ENCODE measurements around the gene CHRNA10.

Gene CHRNA10

DNA sequence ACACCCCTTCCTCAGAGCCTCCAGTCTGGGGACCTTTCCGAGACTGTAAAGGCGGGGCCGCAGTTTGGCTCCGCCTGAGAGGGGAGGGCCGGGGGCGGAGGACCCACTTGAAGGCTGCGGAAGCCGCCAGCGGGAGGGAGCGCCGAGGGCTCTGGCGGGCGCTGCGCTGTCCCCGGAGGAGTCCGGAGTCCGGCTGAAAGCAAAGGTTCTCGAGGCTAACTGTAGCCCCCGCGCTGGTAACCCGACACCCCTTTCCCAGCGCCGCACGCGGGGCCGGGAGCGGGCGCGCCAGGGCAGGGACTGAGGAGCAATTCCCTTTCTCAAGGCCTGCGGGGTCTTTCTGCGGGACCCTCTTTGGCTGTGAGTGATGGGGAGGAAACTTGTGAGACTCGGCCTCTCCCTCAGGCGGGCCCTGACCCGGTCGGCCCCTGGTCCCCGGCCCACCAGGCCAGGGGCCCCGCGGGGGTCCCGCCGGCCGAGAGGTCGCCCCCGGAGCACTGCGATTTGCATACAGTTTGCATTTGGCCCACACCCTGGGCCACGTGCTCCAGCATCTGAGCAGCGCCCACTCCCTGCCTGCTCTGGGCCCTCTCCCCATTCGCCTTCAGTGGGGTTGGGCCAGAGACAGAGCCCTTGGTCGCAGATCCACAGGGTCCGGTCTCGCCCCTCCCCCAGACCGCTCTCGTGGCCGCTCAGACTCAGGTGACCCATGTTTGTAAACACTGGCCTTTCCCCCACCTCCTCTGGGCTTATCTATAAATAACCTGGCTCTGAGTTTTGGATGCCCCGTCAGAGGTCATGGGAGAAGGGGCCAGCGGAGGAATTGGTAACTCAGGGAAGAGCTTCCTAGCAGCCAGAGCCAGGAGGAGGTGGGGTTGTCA is 28.9 kb downstream of the CHRNA10 start:
- no peak overlapping the region for H3K27ac ChIP-seq
- H3K4me1 ChIP-seq (ENCODE audit: control insufficient read depth in 1 of 2, insufficient read depth in 1 of 2, low read depth in 1 of 2, low read length in 1 of 2): peaks cover 9 to 11% of the 10 kb centered on the region in 2 experiments
- TF ChIP-seq, protein P1, sequence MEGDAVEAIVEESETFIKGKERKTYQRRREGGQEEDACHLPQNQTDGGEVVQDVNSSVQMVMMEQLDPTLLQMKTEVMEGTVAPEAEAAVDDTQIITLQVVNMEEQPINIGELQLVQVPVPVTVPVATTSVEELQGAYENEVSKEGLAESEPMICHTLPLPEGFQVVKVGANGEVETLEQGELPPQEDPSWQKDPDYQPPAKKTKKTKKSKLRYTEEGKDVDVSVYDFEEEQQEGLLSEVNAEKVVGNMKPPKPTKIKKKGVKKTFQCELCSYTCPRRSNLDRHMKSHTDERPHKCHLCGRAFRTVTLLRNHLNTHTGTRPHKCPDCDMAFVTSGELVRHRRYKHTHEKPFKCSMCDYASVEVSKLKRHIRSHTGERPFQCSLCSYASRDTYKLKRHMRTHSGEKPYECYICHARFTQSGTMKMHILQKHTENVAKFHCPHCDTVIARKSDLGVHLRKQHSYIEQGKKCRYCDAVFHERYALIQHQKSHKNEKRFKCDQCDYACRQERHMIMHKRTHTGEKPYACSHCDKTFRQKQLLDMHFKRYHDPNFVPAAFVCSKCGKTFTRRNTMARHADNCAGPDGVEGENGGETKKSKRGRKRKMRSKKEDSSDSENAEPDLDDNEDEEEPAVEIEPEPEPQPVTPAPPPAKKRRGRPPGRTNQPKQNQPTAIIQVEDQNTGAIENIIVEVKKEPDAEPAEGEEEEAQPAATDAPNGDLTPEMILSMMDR (IDR thresholded peaks at IDR 0.05): no peak
- peak overlapping the region; percentile 10 to 29 for H3K4me3 ChIP-seq (ENCODE audit: low read depth in 1 of 2, low read length in 1 of 2)
- H3K9me3 ChIP-seq: no peaks in the 10 kb centered on the region
- no peaks in the 10 kb centered on the region for H3K36me3 ChIP-seq
- H3K27me3 ChIP-seq: peaks cover 56% of the 10 kb centered on the region

DNA sequence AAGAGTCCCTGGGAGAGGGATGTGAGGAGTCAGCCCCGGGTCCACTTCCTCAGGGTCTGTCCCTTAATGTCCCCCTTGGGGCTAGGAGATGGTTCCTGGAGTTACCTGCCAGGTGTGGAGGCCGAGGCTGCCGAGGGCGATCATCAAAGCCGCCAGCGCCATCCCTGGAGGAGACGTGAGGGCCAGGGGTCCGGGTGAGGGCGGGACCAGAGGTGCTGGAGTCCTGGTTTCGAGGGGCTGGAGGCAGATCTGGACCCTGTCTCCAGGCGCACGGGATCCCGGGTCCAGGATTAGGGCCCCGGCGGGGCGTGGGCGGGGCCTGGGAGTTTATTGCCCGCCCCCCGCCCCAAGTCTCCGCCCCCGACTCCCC is 29.5 kb downstream of the CHRNA10 start, which contains the start of gene ART5:
ART5 (minus strand) TSS at position 292 of the 370 bp plus-strand sequence; CDS start at position 162, 130 bp downstream.
- H3K4me3 ChIP-seq (ENCODE audit: low read depth in 1 of 2, low read length in 1 of 2): peak within 1 kb of the TSS; percentile 10 to 29
- H3K9me3 ChIP-seq: no peaks in the 10 kb centered on the region
- TF ChIP-seq, protein P1 (IDR thresholded peaks at IDR 0.05): no peak
- peaks cover 9 to 11% of the 10 kb centered on the region in 2 experiments for H3K4me1 ChIP-seq (ENCODE audit: control insufficient read depth in 1 of 2, insufficient read depth in 1 of 2, low read depth in 1 of 2, low read length in 1 of 2)
- no peaks in the 10 kb centered on the region for H3K36me3 ChIP-seq
- peaks cover 56% of the 10 kb centered on the region for H3K27me3 ChIP-seq
- no peak within 1 kb of the TSS for H3K27ac ChIP-seq

DNA sequence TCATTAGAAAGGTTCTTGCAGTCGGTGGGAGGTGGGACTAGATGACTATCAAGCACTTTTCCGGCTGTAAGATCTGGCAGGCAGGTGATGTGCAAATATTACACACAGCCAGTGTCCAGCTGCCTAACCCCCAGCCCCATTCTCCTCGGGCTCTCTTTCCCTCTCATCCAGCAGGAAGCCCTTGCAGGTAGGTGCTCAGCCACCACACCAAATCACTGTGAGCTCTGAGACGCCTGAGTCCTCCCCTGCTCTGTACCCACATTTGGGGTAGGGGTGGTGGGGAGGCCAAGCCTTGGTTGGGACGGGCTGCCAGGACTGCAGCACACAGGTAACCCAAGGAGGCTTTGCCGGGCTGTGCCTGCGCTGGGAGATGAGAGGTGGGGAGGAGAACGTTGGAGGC is 30.0 kb downstream of the CHRNA10 start:
- Histone ChIP-seq H3K27ac (no peak overlapping the region), H3K4me3 (ENCODE audit: low read depth in 1 of 2, low read length in 1 of 2) (no peak overlapping the region), H3K36me3 (no peaks in the 10 kb centered on the region), H3K4me1 (ENCODE audit: control insufficient read depth in 1 of 2, insufficient read depth in 1 of 2, low read depth in 1 of 2, low read length in 1 of 2) (peaks cover 9 to 11% of the 10 kb centered on the region in 2 experiments), H3K27me3 (peaks cover 56% of the 10 kb centered on the region), H3K9me3 (no peaks in the 10 kb centered on the region)
- TF ChIP-seq, protein P1 (IDR thresholded peaks at IDR 0.05): no peak

GRCh38 chr11:3639841-3640240 is 31.3 kb downstream of the CHRNA10 start:
- H3K4me3 ChIP-seq (ENCODE audit: low read depth in 1 of 2, low read length in 1 of 2): no peak overlapping the region
- no peaks in the 10 kb centered on the region for H3K36me3 ChIP-seq
- H3K9me3 ChIP-seq: no peaks in the 10 kb centered on the region
- TF ChIP-seq, protein P1 (IDR thresholded peaks at IDR 0.05): no peak
- no peak overlapping the region for H3K27ac ChIP-seq
- H3K27me3 ChIP-seq: peaks cover 43% of the 10 kb centered on the region
- H3K4me1 ChIP-seq (ENCODE audit: control insufficient read depth in 1 of 2, insufficient read depth in 1 of 2, low read depth in 1 of 2, low read length in 1 of 2): peaks cover 9 to 11% of the 10 kb centered on the region in 2 experiments

DNA sequence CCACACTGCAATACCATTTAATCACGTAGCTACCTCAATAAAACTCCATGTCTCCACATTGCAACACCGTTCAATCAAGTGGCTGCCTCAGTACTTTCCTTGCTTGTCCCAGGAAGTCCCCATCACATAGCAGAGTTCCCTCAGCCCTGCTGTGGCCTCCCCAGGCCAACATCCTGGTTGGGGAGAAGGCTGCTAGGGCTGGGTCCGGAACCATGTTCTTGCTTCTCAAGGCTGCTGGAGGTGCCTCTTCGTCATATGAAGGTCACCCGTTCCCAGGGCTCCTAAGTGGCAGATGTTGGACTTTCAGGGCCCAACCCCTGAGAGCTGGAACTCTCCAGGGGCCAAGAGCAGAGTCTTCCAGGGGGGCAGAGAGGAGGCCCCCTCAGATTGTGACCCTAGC is 32.7 kb downstream of the CHRNA10 start:
- H3K27ac ChIP-seq: no peak overlapping the region
- H3K9me3 ChIP-seq: no peaks in the 10 kb centered on the region
- H3K27me3 ChIP-seq: peaks cover 30% of the 10 kb centered on the region
- no peaks in the 10 kb centered on the region for H3K36me3 ChIP-seq
- no peak overlapping the region for H3K4me3 ChIP-seq (ENCODE audit: low read depth in 1 of 2, low read length in 1 of 2)
- TF ChIP-seq, protein P1 (IDR thresholded peaks at IDR 0.05): no peak
- H3K4me1 ChIP-seq (ENCODE audit: control insufficient read depth in 1 of 2, insufficient read depth in 1 of 2, low read depth in 1 of 2, low read length in 1 of 2): peaks cover 9 to 11% of the 10 kb centered on the region in 2 experiments

All from neutrophil (primary cell).